ENCODE measurements around the gene PITPNM3. TPM values are rescaled to one million over a fixed set of nuclear protein-coding genes. Genes with fewer than 3 reads are reported as not detected.
A peak's percentile ranks its signal among the peaks of the same experiment; 100 is the strongest.

The PITPNM3 gene
- total and polyA plus RNA-seq, 2 of the 8 experiments (the other 6 are each of a cell fraction or from before 2014, with no cell fraction given) = 1.7 to 3.1 TPM

GRCh38 chr17:6548578-6549330 lies 7.6 kb downstream of the PITPNM3 start:
- H3K79me1 ChIP-seq (ENCODE audit: low read depth, low read length) = no peaks in the 10 kb centered on the region; the same call in 1 of the 2 replicates
- no peaks in the 10 kb centered on the region for H3K79me2 ChIP-seq (ENCODE audit: control insufficient read depth in 1 of 2, insufficient read depth in 2 of 2, low read length in 2 of 2)
- no peak overlapping the region for H4K8ac ChIP-seq (ENCODE audit: extremely low read depth, insufficient read depth, low read length)
- 84% methylated on average over 11 of the region's 11 CpGs; no CpG with 5 or more reads in 1 of the 2 experiments for WGBS, 2 experiments (ENCODE audit: extremely low coverage in 1 of 2, insufficient coverage in 1 of 2, insufficient read length in 1 of 2, insufficient replicate concordance in 2 of 2, low coverage in 1 of 2, low lambda C conversion rate in 2 of 2, missing lambda C conversion rate in 1 of 2)
- FAIRE-seq = no peak
- H3K9me3 ChIP-seq (ENCODE audit: insufficient read depth in 2 of 2, low read depth in 1 of 2, low read length in 1 of 2) = no peaks in the 10 kb centered on the region
- H3K4me3 ChIP-seq (ENCODE audit: extremely low read depth in 1 of 4, insufficient read depth in 2 of 4, low read depth in 3 of 4, low read length in 4 of 4) = no peak overlapping the region
- no peak overlapping the region for H4K91ac ChIP-seq (replicated peaks; ENCODE audit: insufficient read length, low read length)
- CTCF ChIA-PET (ENCODE audit: partially characterized antibody) = interaction anchor here (0.9 to 2.6 kb wide), 14 partner anchors 9 to 80 kb away, joined by 3 to 8 read pairs (median 4); no protein-coding TSS in a partner anchor
- H3K27me3 ChIP-seq (replicated peaks in 1 of 4; ENCODE audit: control insufficient read depth in 3 of 4, extremely low read depth in 1 of 4, insufficient read depth in 3 of 4, low read length in 3 of 4) = peaks cover 0 to 4% (median 0%) of the 10 kb centered on the region in 4 experiments; a peak in 4 of 7 replicates
- H2BK15ac ChIP-seq (ENCODE audit: low read length) = peak overlapping the region; percentile 92; the same call in 1 of the 2 replicates
- H3K9ac ChIP-seq (replicated peaks in 1 of 4; ENCODE audit: extremely low read depth in 1 of 4, low read depth in 3 of 4, low read length in 3 of 4) = no peak overlapping the region
- no peak overlapping the region for H3K27ac ChIP-seq (ENCODE audit: low read depth, low read length)
- no peak overlapping the region for H3K18ac ChIP-seq (ENCODE audit: extremely low read depth, low read length)
- no peak overlapping the region; the same call in 1 of the 2 replicates for H2BK12ac ChIP-seq (ENCODE audit: low read depth, low read length)
- POLR2A ChIA-PET (ENCODE audit: partially characterized antibody) = interaction anchor here (1.1 to 1.4 kb wide), 5 partner anchors 10 to 95 kb away, joined by 3 to 4 read pairs (median 3); no protein-coding TSS in a partner anchor
- H4K20me1 ChIP-seq (replicated peaks in 1 of 2; ENCODE audit: control insufficient read depth in 1 of 2, insufficient read depth in 2 of 2, low read length in 2 of 2) = no peaks in the 10 kb centered on the region
- peaks cover 0 to 22% (median 6%) of the 10 kb centered on the region in 4 experiments; a peak in 6 of 7 replicates for H3K4me1 ChIP-seq (replicated peaks in 1 of 4; ENCODE audit: control insufficient read depth in 3 of 4, insufficient read depth in 4 of 4, low read length in 3 of 4)
- H3K56ac ChIP-seq (replicated peaks; ENCODE audit: insufficient read length, low read depth, low read length) = no peak overlapping the region
- no peak overlapping the region for H2BK120ac ChIP-seq (replicated peaks; ENCODE audit: low read depth, low read length)
- H3K14ac ChIP-seq (ENCODE audit: insufficient read length) = no peak overlapping the region
- no peak overlapping the region for H4K5ac ChIP-seq (ENCODE audit: insufficient read length, low read depth, low read length)
- H2AK5ac ChIP-seq (ENCODE audit: low read depth, low read length) = no peak overlapping the region
- DNase-seq (ENCODE audit: low read depth in 1 of 2, low spot score in 2 of 2) = no peak
- no peaks in the 10 kb centered on the region; the same call in 1 of the 2 replicates for H3K23me2 ChIP-seq (ENCODE audit: low read depth, low read length)
- no peak overlapping the region for H3K23ac ChIP-seq (ENCODE audit: insufficient read length)
- H3K4ac ChIP-seq (replicated peaks; ENCODE audit: insufficient read length, low read depth, low read length) = no peak overlapping the region
- no peak overlapping the region for H3K4me2 ChIP-seq (ENCODE audit: insufficient read depth in 1 of 2, low read depth in 2 of 2, low read length in 2 of 2)
- H2BK5ac ChIP-seq (ENCODE audit: low read depth, low read length) = no peak overlapping the region; the same call in 1 of the 2 replicates
- no peak overlapping the region for H2AFZ ChIP-seq (ENCODE audit: low read length)
- H3K36me3 ChIP-seq (ENCODE audit: control insufficient read depth in 2 of 4, insufficient read depth in 4 of 4, low read length in 3 of 4) = no peaks in the 10 kb centered on the region
- H2BK20ac ChIP-seq (ENCODE audit: low read length) = no peak overlapping the region; the same call in 1 of the 2 replicates
- TF ChIP-seq TAF7 (optimal IDR thresholded peaks at IDR 0.05; ENCODE audit: borderline replicate concordance, low read depth, low read length) (no peak), ATF3 (IDR thresholded peaks at IDR 0.05; ENCODE audit: insufficient read depth, low read depth, low read length) (no peak), BACH1 (IDR thresholded peaks at IDR 0.05; ENCODE audit: low read length) (no peak), RNF2 (IDR thresholded peaks at IDR 0.05; ENCODE audit: borderline replicate concordance, low read depth, low read length, missing control alignments, poor library complexity, severe bottlenecking) (no peak), ATF2 (IDR thresholded peaks at IDR 0.05; ENCODE audit: low read length) (no peak), GABPA (IDR thresholded peaks at IDR 0.05; ENCODE audit: borderline replicate concordance, insufficient read depth, low read length) (no peak), E2F6 (IDR thresholded peaks at IDR 0.05) (no peak)
